ENCODE data around the gene RHOBTB3.

DNA sequence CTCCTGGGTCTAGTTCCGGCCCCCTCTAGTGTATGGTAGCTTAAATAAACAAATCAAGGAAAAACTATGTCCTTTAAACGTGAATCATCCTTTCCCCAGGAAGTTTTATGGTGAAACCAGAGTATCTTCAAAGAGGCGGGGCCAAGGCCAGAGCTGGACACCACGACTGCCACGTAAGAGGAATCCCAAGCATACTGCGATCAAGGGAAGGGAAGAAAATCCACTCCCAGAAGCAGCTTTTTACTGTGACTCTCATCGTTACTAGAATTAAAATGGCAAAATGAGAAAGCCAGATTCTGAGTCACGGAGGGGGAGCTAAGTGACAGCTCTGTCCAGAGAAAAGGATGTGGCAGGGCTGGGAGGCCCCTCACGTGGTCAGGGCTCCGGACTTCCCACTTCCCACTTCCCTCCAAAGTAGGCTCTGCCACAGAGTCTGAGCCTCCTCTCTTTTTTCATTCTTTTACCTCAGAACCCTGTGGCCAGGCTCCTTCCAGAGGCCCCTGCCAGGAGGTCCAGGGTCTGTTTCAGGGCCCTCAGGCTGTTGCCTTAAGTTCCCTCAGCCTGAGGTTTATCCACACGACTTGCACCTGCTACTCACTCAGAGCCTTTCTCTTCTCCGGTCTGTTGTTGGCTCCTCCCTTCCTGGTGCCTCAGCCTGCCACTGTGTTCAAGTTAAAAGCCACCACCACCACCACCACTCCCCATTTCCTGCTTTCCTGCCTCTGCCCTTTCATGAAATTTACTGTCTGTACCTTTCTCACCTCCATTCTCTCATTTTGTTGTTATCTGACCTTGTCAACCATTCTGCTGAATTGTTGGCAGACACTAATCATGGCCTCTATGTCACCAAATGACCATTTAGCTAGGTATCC is 92.8 kb downstream of the RHOBTB3 start:
- TF ChIP-seq EGR1 (IDR thresholded peaks at IDR 0.05; ENCODE audit: low read depth in 2 of 2) (peak in 1 of 2 donors; percentile 9), SP1 (IDR thresholded peaks at IDR 0.05) (no peak), RAD21 (IDR thresholded peaks at IDR 0.05) (no peak)
- TF ChIP-seq, protein P1, sequence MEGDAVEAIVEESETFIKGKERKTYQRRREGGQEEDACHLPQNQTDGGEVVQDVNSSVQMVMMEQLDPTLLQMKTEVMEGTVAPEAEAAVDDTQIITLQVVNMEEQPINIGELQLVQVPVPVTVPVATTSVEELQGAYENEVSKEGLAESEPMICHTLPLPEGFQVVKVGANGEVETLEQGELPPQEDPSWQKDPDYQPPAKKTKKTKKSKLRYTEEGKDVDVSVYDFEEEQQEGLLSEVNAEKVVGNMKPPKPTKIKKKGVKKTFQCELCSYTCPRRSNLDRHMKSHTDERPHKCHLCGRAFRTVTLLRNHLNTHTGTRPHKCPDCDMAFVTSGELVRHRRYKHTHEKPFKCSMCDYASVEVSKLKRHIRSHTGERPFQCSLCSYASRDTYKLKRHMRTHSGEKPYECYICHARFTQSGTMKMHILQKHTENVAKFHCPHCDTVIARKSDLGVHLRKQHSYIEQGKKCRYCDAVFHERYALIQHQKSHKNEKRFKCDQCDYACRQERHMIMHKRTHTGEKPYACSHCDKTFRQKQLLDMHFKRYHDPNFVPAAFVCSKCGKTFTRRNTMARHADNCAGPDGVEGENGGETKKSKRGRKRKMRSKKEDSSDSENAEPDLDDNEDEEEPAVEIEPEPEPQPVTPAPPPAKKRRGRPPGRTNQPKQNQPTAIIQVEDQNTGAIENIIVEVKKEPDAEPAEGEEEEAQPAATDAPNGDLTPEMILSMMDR (IDR thresholded peaks at IDR 0.05; ENCODE audit: low read depth, low read length, missing input control): no peak
- TF ChIP-seq, protein P2, sequence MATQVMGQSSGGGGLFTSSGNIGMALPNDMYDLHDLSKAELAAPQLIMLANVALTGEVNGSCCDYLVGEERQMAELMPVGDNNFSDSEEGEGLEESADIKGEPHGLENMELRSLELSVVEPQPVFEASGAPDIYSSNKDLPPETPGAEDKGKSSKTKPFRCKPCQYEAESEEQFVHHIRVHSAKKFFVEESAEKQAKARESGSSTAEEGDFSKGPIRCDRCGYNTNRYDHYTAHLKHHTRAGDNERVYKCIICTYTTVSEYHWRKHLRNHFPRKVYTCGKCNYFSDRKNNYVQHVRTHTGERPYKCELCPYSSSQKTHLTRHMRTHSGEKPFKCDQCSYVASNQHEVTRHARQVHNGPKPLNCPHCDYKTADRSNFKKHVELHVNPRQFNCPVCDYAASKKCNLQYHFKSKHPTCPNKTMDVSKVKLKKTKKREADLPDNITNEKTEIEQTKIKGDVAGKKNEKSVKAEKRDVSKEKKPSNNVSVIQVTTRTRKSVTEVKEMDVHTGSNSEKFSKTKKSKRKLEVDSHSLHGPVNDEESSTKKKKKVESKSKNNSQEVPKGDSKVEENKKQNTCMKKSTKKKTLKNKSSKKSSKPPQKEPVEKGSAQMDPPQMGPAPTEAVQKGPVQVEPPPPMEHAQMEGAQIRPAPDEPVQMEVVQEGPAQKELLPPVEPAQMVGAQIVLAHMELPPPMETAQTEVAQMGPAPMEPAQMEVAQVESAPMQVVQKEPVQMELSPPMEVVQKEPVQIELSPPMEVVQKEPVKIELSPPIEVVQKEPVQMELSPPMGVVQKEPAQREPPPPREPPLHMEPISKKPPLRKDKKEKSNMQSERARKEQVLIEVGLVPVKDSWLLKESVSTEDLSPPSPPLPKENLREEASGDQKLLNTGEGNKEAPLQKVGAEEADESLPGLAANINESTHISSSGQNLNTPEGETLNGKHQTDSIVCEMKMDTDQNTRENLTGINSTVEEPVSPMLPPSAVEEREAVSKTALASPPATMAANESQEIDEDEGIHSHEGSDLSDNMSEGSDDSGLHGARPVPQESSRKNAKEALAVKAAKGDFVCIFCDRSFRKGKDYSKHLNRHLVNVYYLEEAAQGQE (IDR thresholded peaks at IDR 0.05): peak; percentile 10
